GM19035 (cell line): Measurements from ENCODE around the gene NME1.
A peak's percentile ranks its signal among the peaks of the same experiment; 100 is the strongest.
"Not testable (repeated sequence)": the region's sequence is repeated elsewhere in the genome, so short reads cannot be mapped to it uniquely, and the experiment has no call there.

ENCODE experiments used
- ATAC-seq: cut with Tn5 transposase; IDR thresholded peaks from one replicate; pipeline ENCODE4 v1.9.1; 2021; ENCODE audit not compliant: unreplicated experiment

The NME1 gene

GRCh38 chr17:51153210-51154072 lies at the start of gene NME1:
Gene NME1, plus strand, starts transcription at chr17:51153559. Its CDS starts 2,096 bp downstream, at chr17:51155655.
- ATAC-seq, result peak; percentile 93

GRCh38 chr17:51107778-51108177 lies 45.6 kb upstream of the NME1 start:
- ATAC-seq, result no peak

GRCh38 chr17:51112303-51113222 lies 40.8 kb upstream of the NME1 start:
- not testable (repeated sequence) for ATAC-seq

- no peak for ATAC-seq
Measured at GRCh38 chr17:51115179-51115578, 38.2 kb upstream of the NME1 start.

- no peak for ATAC-seq
Measured at GRCh38 chr17:51118330-51119195, 34.8 kb upstream of the NME1 start.

- ATAC-seq, result peak; percentile 23
Measured at GRCh38 chr17:51119415-51120356, 33.7 kb upstream of the NME1 start.

- peak; percentile 32 for ATAC-seq
Measured at GRCh38 chr17:51120357-51120738, 33.0 kb upstream of the NME1 start.

- peak; percentile 71 for ATAC-seq
Measured at GRCh38 chr17:51120739-51121619, 32.4 kb upstream of the NME1 start, which contains the start of gene SPAG9. Gene SPAG9, minus strand, starts transcription at chr17:51120868. Its CDS starts 212 bp downstream, at chr17:51120656.

GRCh38 chr17:51121620-51122472 lies 31.5 kb upstream of the NME1 start:
- ATAC-seq, result no peak

- not testable (repeated sequence) for ATAC-seq
Measured at GRCh38 chr17:51122473-51123115, 30.8 kb upstream of the NME1 start.

GRCh38 chr17:51124640-51125503 lies 28.5 kb upstream of the NME1 start:
- ATAC-seq, result no peak

GRCh38 chr17:51128076-51128475 lies 25.3 kb upstream of the NME1 start:
- no peak for ATAC-seq

GRCh38 chr17:51132964-51133319 lies 20.4 kb upstream of the NME1 start:
- no peak for ATAC-seq

- no peak for ATAC-seq
Measured at GRCh38 chr17:51133365-51133764, 20.0 kb upstream of the NME1 start.

GRCh38 chr17:51135956-51136355 lies 17.4 kb upstream of the NME1 start:
- ATAC-seq, result no peak

GRCh38 chr17:51142597-51142996 lies 10.8 kb upstream of the NME1 start:
- ATAC-seq, result no peak
